LNCAP (cell line): ENCODE data around the gene STOX1.

ENCODE experiments used
- CTCF ChIP-seq: fragments of 450-650 bp; IDR thresholded peaks from 2 replicates; pipeline ENCODE4 v1.5.1; 2017; ENCODE audit warnings: mild to moderate bottlenecking

STOX1 gene

GRCh38 chr10:68924593-68924992 lies 97.3 kb downstream of the STOX1 start:
- TF ChIP-seq CTCF: no peak

- TF ChIP-seq CTCF: no peak
These were observed 98.2 kb downstream of the STOX1 start for GRCh38 chr10:68925489-68925888.

- no peak for TF ChIP-seq CTCF
These were observed 107.7 kb downstream of the STOX1 start for GRCh38 chr10:68934994-68935393.

DNA sequence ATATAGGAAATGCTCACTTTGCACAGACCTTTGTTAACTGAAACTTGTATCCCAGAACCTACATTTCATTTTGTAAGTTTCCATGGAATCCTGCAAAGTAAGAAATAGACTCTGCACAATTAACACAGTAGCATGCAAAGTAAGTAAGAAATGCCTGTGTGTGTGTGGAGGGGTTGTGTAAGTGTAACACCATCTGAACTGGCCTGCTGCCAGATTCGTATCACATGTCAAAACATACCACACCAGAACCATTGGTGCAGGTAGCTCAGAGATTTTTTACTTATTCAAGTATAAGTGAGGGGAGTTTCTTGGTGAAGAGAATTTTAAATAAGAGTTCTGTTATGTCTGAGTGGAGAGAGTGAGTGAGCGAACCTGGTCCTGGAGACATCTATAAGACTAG lies 110.8 kb downstream of the STOX1 start:
- no peak for TF ChIP-seq CTCF

DNA sequence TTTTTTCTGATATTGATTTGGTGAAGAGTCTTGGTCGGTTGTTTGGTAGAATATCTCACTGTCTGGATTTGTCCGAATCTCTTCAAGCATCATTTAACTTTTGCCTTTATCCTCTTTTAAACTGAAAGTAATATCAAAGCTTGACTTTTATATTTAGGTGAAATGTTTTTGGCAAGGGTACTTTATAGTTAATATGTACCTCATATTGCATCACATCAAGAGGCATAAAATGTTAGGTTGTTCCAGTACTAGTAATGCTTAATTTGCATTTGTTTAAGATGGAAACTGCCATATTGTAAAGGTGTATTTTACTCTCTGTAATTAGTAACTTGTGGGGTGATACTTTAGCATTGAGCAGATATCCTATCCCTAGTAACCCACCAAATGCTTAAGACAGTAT lies 111.6 kb downstream of the STOX1 start:
- TF ChIP-seq CTCF: no peak
